ENCODE data around the gene GLMP.

GRCh38 chr1:156293098-156293434 is 2.4 kb downstream of the GLMP start:
- TF ChIP-seq CTCF (IDR thresholded peaks at IDR 0.05) (no peak), ZFX (IDR thresholded peaks at IDR 0.05; ENCODE audit: borderline replicate concordance) (no peak)
